Smooth muscle cell (in vitro differentiated cells): ENCODE results near the gene AFAP1. TPM values are rescaled to one million over a fixed set of nuclear protein-coding genes. Genes with fewer than 3 reads are reported as not detected.

Experiments
- DNase-seq: peaks from one replicate; lab custom pipeline; 2025; ENCODE audit not compliant: unreplicated experiment; lab: John Stamatoyannopoulos, UW
- H2AFZ ChIP-seq: fragments of 200-600 bp; sonication (generic); 2 replicates; pipeline ENCODE4 v1.6.0; 2016; ENCODE audit warnings: antibody characterized with exemption, low read depth, mild to moderate bottlenecking
- H3F3A ChIP-seq: fragments of 200-600 bp; sonication (generic); 2 replicates; pipeline ENCODE4 v1.6.0; 2017; ENCODE audit warnings: antibody characterized with exemption, low read depth
- H3K27ac ChIP-seq: fragments of 200-600 bp; sonication (generic); 2 replicates; pipeline ENCODE4 v1.5.1; 2016; ENCODE audit warnings: low read depth, mild to moderate bottlenecking
- H3K27me3 ChIP-seq: fragments of 200-600 bp; sonication (generic); 2 replicates; pipeline ENCODE4 v1.6.1; 2016; ENCODE audit warnings: low read depth, mild to moderate bottlenecking
- H3K36me3 ChIP-seq: fragments of 200-600 bp; sonication (generic); 2 replicates; pipeline ENCODE4 v1.5.1; 2016; ENCODE audit warnings: low read depth
- H3K4me1 ChIP-seq: fragments of 200-600 bp; sonication (generic); 2 replicates; pipeline ENCODE4 v1.5.1; 2016; ENCODE audit warnings: low read depth
- H3K4me2 ChIP-seq: fragments of 200-600 bp; sonication (generic); 2 replicates; pipeline ENCODE4 v1.6.0; 2016; ENCODE audit warnings: mild to moderate bottlenecking
- H3K4me3 ChIP-seq: fragments of 200-600 bp; sonication (generic); 2 replicates; pipeline ENCODE4 v1.5.1; 2016; ENCODE audit warnings: mild to moderate bottlenecking
- H3K79me2 ChIP-seq: fragments of 200-600 bp; sonication (generic); 2 replicates; pipeline ENCODE4 v1.6.0; 2016; ENCODE audit warnings: low read depth, mild to moderate bottlenecking
- H3K9ac ChIP-seq: fragments of 200-600 bp; sonication (generic); 2 replicates; pipeline ENCODE4 v1.6.0; 2016; ENCODE audit warnings: low read depth
- H3K9me3 ChIP-seq: fragments of 200-600 bp; sonication (generic); replicated peaks from 2 replicates; pipeline ENCODE4 v1.5.1; 2016; ENCODE audit warnings: low read depth
- H4K20me1 ChIP-seq: fragments of 200-600 bp; sonication (generic); 2 replicates; pipeline ENCODE4 v1.6.0; 2016; ENCODE audit warnings: low read depth
- CTCF ChIP-seq: fragments of 200-600 bp; sonication (generic); IDR thresholded peaks from 2 replicates; pipeline ENCODE4 v1.5.1; 2017; ENCODE audit warnings: borderline replicate concordance, mild to moderate bottlenecking, antibody characterized with exemption; ENCODE audit not compliant: insufficient read depth, poor library complexity, severe bottlenecking
- WGBS: methylation state at CpG from one replicate; pipeline ENCODE4 v1.1.7; 2016; ENCODE audit warnings: low lambda C conversion rate; 5-methylcytosine and 5-hydroxymethylcytosine counted together
- polyA plus RNA-seq: library from polyadenylated mRNA; unstranded; fragments of >200 nt; fragmentation: Nextera tagmentation; extraction: Ambion mirVana; gene quantifications from 2 replicates; pipeline ENCODE4 v1.2.1, GENCODE V29; 2016
- total RNA-seq: library from RNA; depleted of rRNA; stranded (reverse); fragments of >200 nt; gene quantifications from 2 replicates; pipeline ENCODE4 v1.2.3, GENCODE V29; 2014

The AFAP1 gene
- total and polyA plus RNA-seq, 2 experiments from 2014 or later, result 12.6 to 24.8 TPM

DNA sequence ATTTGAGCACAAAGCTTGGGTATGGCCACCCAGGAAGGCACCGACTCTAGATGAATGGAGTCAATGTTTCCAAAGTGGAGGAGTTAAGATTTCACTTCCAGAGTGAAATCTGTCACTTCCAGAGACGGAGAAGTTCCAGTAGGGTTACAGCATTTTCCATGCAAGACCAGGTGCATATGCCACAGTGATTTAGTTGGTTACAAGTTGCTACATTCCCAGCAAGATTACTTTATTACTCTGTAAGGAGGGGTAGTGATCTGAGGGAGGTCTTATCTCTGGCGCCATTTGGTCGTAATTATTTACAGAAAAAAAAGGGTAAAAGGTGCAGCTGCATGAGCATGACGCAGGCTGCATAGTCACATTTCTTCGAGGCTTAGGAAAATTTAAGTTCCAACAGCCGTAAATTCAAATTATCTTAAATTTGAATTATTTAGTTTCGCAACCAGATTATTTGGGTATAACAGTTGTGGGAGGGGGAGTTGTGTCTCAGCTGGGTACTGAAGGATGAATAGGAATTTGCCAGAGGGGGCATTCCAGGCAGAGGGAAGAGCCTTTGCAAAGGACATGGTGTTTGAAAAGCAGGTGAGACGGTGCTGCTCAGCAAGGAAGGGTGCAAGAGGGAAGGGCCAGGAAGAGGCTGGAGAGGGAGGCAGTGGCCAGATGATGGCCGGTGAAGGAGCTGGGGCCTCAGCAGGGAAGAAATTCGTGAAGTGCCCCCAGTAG is 17.4 kb upstream of the AFAP1 start:
- DNase-seq, result no peak
- no peaks in the 10 kb centered on the region for H4K20me1 ChIP-seq
- TF ChIP-seq CTCF, result no peak
- no peak overlapping the region for H2AFZ ChIP-seq
- H3K27ac ChIP-seq, result no peak overlapping the region
- no peak overlapping the region for H3K9ac ChIP-seq
- no peaks in the 10 kb centered on the region for H3K36me3 ChIP-seq
- no peaks in the 10 kb centered on the region for H3K27me3 ChIP-seq
- H3K4me1 ChIP-seq, result peaks cover 6% of the 10 kb centered on the region
- H3K4me2 ChIP-seq, result no peak overlapping the region
- H3F3A ChIP-seq, result peaks cover 5% of the 10 kb centered on the region
- 74% methylated on average over 11 of the region's 11 CpGs for WGBS
- no peaks in the 10 kb centered on the region for H3K9me3 ChIP-seq
- no peak overlapping the region for H3K4me3 ChIP-seq
- H3K79me2 ChIP-seq, result no peaks in the 10 kb centered on the region

- Histone ChIP-seq H3K9ac (no peak overlapping the region), H2AFZ (no peak overlapping the region), H3K79me2 (no peaks in the 10 kb centered on the region), H3K27me3 (no peaks in the 10 kb centered on the region), H3K27ac (no peak overlapping the region), H3K4me1 (peaks cover 3% of the 10 kb centered on the region), H3F3A (peaks cover 2% of the 10 kb centered on the region), H3K4me3 (no peak overlapping the region), H3K4me2 (no peak overlapping the region), H3K9me3 (no peaks in the 10 kb centered on the region), H4K20me1 (no peaks in the 10 kb centered on the region), H3K36me3 (no peaks in the 10 kb centered on the region)
- DNase-seq, result no peak
- TF ChIP-seq CTCF, result no peak
- 78% methylated on average over 8 of the region's 8 CpGs for WGBS
Observed at GRCh38 chr4:7956270-7956808, 16.7 kb upstream of the AFAP1 start.

DNA sequence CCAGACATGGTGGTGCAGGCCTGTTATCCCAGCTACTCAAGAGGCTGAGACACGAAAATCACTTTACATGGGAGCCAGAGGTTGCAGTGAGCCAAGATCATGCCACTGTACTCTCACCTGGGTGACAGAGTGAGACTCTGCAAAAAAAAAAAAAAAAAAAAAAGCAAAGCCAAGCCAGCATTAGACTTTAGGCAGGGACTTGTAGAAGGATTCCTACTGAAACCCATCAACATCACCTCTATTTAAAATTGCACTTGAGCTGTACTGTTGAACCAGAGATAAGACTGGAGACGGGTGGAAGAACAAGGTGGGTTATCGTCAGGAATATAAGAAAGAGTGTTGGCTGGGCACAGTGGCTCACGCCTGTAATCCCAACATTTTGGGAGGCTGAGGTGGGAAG is 15.7 kb upstream of the AFAP1 start:
- H3K36me3 ChIP-seq, result no peaks in the 10 kb centered on the region
- 64% methylated on average over 4 of the region's 4 CpGs for WGBS

More for the DNA sequence above, 15.7 kb upstream of the AFAP1 start:
- no peaks in the 10 kb centered on the region for H4K20me1 ChIP-seq
- DNase-seq, result no peak
- H3K27ac ChIP-seq, result no peak overlapping the region
- no peak overlapping the region for H3K4me2 ChIP-seq
- H3F3A ChIP-seq, result no peaks in the 10 kb centered on the region
- no peaks in the 10 kb centered on the region for H3K79me2 ChIP-seq
- H3K9me3 ChIP-seq, result no peaks in the 10 kb centered on the region
- no peak overlapping the region for H3K9ac ChIP-seq
- no peaks in the 10 kb centered on the region for H3K4me1 ChIP-seq
- no peak overlapping the region for H3K4me3 ChIP-seq
- no peaks in the 10 kb centered on the region for H3K27me3 ChIP-seq
- H2AFZ ChIP-seq, result no peak overlapping the region
- no peak for TF ChIP-seq CTCF
